GM18870 (cell line): ENCODE results near the gene TRAF7.

Source experiments
- ATAC-seq: cut with Tn5 transposase; IDR thresholded peaks from one replicate; pipeline ENCODE4 v1.9.1; 2021; ENCODE audit warnings: moderate library complexity; ENCODE audit not compliant: unreplicated experiment

TRAF7 gene

GRCh38 chr16:2163211-2163881, 7.8 kb downstream of the TRAF7 start:
- ATAC-seq: no peak

GRCh38 chr16:2165861-2166260, 10.3 kb downstream of the TRAF7 start:
- ATAC-seq: no peak

GRCh38 chr16:2166263-2167067, 10.9 kb downstream of the TRAF7 start:
- ATAC-seq: no peak

- no peak for ATAC-seq
These were observed 11.6 kb downstream of the TRAF7 start for GRCh38 chr16:2167068-2167638.

GRCh38 chr16:2170080-2170479, 14.5 kb downstream of the TRAF7 start:
- ATAC-seq: no peak

GRCh38 chr16:2170587-2171435, 15.2 kb downstream of the TRAF7 start:
- no peak for ATAC-seq

- no peak for ATAC-seq
These were observed 16.1 kb downstream of the TRAF7 start for GRCh38 chr16:2171601-2172178.

GRCh38 chr16:2172688-2173335, 17.2 kb downstream of the TRAF7 start:
- no peak for ATAC-seq

GRCh38 chr16:2173366-2173765, 17.8 kb downstream of the TRAF7 start:
- no peak for ATAC-seq

- no peak for ATAC-seq
These were observed 18.3 kb downstream of the TRAF7 start for GRCh38 chr16:2173916-2174315.

- ATAC-seq: no peak
These were observed 19.0 kb downstream of the TRAF7 start for GRCh38 chr16:2174396-2175131.

- no peak for ATAC-seq
These were observed 19.9 kb downstream of the TRAF7 start for GRCh38 chr16:2175454-2175853.

- no peak for ATAC-seq
These were observed 20.5 kb downstream of the TRAF7 start for GRCh38 chr16:2176047-2176446.

GRCh38 chr16:2177101-2177500, 21.5 kb downstream of the TRAF7 start:
- ATAC-seq: no peak

- no peak for ATAC-seq
These were observed 22.0 kb downstream of the TRAF7 start for GRCh38 chr16:2177561-2177960.

GRCh38 chr16:2178321-2179106, 22.9 kb downstream of the TRAF7 start:
- ATAC-seq: no peak

- ATAC-seq: no peak
These were observed 23.5 kb downstream of the TRAF7 start for GRCh38 chr16:2179107-2179501.

GRCh38 chr16:2179576-2179975, 24.0 kb downstream of the TRAF7 start:
- no peak for ATAC-seq

- ATAC-seq: no peak
These were observed 24.9 kb downstream of the TRAF7 start for GRCh38 chr16:2180461-2180860.
